HL-60 (cell line): ENCODE results near the gene FAM229A.

Experiments
- DNase-seq, 2 experiments: peaks; one replicate each; pipeline ENCODE4 v3.0.0-alpha.2; 2010 to 2020; ENCODE audit warnings: low read depth in 1 of 2, low spot score in 1 of 2
- H3K27ac ChIP-seq: fragments of 250-450 bp; sonication (Bioruptor Pico); replicated peaks from 2 replicates; pipeline ENCODE4 v1.5.1; 2020; ENCODE audit warnings: mild to moderate bottlenecking, moderate library complexity
- H3K27me3 ChIP-seq: fragments of 250-450 bp; sonication (Bioruptor Pico); 2 replicates; pipeline ENCODE4 v1.5.1; 2021; ENCODE audit warnings: mild to moderate bottlenecking, moderate library complexity; ENCODE audit not compliant: insufficient read depth, poor library complexity, severe bottlenecking
- H3K4me3 ChIP-seq: replicated peaks from 2 replicates; pipeline ENCODE4 v1.5.1; 2011; ENCODE audit warnings: mild to moderate bottlenecking, control low read depth, low read length; ENCODE audit not compliant: insufficient read depth
- GABPA ChIP-seq: IDR thresholded peaks from 2 replicates; pipeline ENCODE4 v1.6.1; 2012; ENCODE audit warnings: low read depth
- POLR2AphosphoS5 ChIP-seq: IDR thresholded peaks from 2 replicates; pipeline ENCODE4 v1.6.1; 2012; ENCODE audit warnings: low read depth
- SPI1 ChIP-seq: IDR thresholded peaks from 2 replicates; pipeline ENCODE4 v1.6.1; 2012; ENCODE audit warnings: low read depth, mild to moderate bottlenecking, borderline replicate concordance
- TF ChIP-seq, protein P1 (sequence below): IDR thresholded peaks from one replicate; pipeline ENCODE4 v1.5.1; 2011; ENCODE audit warnings: low read length, control low read depth, inconsistent platforms; ENCODE audit not compliant: insufficient read depth
- TF ChIP-seq, protein P2 (sequence below): IDR thresholded peaks from 2 replicates; pipeline ENCODE4 v1.6.1; 2012; ENCODE audit warnings: low read depth; ENCODE audit not compliant: insufficient replicate concordance

Gene FAM229A

DNA sequence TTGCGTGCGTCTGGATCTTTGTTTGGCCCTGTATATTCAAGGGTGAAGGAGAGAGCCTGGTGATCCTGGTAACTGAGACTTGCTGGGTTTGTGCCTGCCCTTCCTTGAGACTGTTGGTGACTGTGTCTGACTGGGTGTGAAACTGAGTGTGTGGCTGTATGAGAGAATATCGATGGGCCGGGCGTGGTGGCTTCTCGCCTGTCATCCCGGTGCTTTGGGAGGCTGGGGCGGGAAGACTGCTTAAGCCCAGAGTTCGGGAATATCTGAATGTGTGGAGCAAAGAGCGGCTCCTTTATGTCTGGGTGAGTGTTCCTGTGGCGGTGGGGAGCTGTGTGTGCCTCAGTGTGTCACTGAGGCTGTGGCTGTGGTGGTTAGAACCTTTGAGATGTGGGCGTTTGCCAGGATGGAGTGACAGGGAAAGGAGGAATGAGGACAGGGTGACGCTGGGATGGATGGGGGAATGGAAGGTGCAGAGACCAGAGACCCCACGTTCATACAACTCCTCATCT is 23.6 kb downstream of the FAM229A start:
- no peak for TF ChIP-seq SPI1
- no peak for TF ChIP-seq POLR2AphosphoS5
- no peak for TF ChIP-seq GABPA
- TF ChIP-seq, protein P1, sequence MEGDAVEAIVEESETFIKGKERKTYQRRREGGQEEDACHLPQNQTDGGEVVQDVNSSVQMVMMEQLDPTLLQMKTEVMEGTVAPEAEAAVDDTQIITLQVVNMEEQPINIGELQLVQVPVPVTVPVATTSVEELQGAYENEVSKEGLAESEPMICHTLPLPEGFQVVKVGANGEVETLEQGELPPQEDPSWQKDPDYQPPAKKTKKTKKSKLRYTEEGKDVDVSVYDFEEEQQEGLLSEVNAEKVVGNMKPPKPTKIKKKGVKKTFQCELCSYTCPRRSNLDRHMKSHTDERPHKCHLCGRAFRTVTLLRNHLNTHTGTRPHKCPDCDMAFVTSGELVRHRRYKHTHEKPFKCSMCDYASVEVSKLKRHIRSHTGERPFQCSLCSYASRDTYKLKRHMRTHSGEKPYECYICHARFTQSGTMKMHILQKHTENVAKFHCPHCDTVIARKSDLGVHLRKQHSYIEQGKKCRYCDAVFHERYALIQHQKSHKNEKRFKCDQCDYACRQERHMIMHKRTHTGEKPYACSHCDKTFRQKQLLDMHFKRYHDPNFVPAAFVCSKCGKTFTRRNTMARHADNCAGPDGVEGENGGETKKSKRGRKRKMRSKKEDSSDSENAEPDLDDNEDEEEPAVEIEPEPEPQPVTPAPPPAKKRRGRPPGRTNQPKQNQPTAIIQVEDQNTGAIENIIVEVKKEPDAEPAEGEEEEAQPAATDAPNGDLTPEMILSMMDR = no peak
- TF ChIP-seq, protein P2, sequence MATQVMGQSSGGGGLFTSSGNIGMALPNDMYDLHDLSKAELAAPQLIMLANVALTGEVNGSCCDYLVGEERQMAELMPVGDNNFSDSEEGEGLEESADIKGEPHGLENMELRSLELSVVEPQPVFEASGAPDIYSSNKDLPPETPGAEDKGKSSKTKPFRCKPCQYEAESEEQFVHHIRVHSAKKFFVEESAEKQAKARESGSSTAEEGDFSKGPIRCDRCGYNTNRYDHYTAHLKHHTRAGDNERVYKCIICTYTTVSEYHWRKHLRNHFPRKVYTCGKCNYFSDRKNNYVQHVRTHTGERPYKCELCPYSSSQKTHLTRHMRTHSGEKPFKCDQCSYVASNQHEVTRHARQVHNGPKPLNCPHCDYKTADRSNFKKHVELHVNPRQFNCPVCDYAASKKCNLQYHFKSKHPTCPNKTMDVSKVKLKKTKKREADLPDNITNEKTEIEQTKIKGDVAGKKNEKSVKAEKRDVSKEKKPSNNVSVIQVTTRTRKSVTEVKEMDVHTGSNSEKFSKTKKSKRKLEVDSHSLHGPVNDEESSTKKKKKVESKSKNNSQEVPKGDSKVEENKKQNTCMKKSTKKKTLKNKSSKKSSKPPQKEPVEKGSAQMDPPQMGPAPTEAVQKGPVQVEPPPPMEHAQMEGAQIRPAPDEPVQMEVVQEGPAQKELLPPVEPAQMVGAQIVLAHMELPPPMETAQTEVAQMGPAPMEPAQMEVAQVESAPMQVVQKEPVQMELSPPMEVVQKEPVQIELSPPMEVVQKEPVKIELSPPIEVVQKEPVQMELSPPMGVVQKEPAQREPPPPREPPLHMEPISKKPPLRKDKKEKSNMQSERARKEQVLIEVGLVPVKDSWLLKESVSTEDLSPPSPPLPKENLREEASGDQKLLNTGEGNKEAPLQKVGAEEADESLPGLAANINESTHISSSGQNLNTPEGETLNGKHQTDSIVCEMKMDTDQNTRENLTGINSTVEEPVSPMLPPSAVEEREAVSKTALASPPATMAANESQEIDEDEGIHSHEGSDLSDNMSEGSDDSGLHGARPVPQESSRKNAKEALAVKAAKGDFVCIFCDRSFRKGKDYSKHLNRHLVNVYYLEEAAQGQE = no peak
- DNase-seq = no peak
- no peaks in the 10 kb centered on the region for H3K27me3 ChIP-seq
- no peak overlapping the region for H3K4me3 ChIP-seq
- H3K27ac ChIP-seq = peak overlapping the region; percentile 58; the same call in 1 of the 2 replicates

DNA sequence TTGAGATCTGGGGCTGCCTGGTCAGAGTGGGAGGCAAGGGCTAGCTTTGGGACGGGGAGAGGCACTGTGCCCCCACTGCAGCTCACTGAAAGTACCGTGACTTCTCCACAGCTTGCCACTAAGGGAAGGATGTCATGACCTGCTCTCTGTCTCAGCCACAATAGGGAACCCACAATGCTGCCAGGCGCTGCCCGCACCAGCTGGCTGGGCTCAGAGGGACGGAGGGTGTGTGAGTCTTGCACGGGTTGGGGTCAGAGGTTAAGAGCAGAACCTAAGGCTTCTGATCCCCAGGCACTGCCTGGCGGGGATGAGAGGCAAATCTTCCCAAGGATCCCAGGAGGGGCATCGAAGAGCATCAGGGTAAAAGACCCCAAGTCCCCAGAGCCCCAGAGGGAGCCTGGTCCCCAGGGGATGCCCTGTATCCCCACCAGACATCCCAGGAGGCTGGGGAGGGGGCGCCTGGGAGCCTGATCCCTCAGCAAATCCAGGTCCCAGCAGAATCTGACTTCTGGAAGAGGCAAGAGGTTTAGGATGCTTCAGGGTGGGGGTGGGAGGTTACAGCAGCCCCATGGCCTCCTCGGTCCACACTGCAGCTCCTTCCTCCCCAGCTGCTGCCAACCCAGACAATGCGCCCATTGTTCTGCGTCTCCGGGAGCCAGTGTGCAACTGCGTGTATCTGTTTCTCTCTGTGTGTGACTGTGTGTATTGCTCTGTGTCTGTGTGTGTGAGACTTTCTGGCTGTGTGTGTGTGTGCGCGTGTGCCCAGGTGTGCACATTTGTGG is 24.2 kb downstream of the FAM229A start:
- peak; percentile 86 to 88 for DNase-seq
- no peak overlapping the region for H3K4me3 ChIP-seq
- H3K27ac ChIP-seq = peak overlapping the region; percentile 58
- TF ChIP-seq GABPA (no peak), POLR2AphosphoS5 (peak; percentile 44; the same call in 1 of the 2 replicates), SPI1 (peak; percentile 55; the same call in 1 of the 2 replicates)
- TF ChIP-seq, protein P2 = no peak
- no peaks in the 10 kb centered on the region for H3K27me3 ChIP-seq

DNA sequence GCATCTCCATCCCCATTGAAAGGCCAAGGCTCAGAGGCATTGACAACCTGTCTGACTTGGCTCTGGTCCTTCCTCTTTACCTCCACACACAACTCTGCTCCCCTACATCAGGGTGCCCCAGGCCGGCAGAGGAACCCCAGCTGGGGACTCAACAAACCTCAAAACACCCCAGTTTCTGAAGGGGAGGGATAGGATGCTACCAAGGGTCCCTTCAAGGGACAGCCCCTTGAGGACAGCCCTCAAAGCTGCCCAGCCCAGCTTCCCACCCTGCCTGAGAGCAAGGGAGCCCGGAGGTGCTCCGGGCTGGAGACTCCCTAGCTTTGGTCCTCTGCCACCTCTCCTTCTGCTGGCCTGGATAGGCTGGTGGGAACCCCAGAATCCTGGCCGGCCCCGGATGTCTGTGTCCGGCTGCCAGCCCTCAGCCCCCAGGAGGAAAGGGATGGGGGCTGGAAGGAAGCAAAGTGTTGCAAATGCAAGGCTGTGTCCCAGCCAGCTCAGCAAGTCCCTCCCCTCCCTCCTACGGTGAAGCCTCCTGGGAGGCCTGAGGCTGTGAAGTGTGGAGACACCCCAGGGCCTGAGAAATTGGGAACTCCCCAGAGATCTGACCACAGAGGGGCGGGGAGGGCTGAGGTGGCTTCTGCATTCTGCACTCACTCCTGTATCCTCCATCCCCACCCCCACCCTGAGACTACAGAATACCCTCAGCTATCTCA is 25.2 kb downstream of the FAM229A start:
- Histone ChIP-seq H3K27me3 (no peaks in the 10 kb centered on the region), H3K27ac (peak overlapping the region; percentile 39), H3K4me3 (no peak overlapping the region)
- peak; percentile 82; the same call in 1 of the 2 replicates for TF ChIP-seq SPI1
- no peak for TF ChIP-seq GABPA
- peak; percentile 91 to 97 for DNase-seq

DNA sequence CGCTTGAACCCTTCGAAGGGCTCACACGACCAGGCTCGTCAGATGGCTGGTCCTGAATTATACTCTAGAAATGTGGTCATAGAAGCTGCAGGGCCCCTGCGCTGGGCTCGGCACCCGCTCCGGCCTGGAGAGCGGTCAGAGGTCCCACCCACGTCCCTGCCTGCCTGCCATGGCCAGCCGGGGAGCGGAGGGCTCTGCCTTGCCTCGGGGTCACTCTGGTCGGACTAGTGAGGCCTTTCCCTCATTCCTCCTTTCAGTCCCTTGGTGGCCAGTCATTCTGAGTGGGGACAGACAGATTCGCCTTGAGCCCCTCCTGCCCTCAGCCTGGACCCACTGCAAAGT is 25.7 kb downstream of the FAM229A start:
- H3K27me3 ChIP-seq = no peaks in the 10 kb centered on the region
- TF ChIP-seq GABPA (no peak), POLR2AphosphoS5 (no peak), SPI1 (no peak)
- TF ChIP-seq, protein P1 = no peak
- TF ChIP-seq, protein P2 = no peak
- no peak for DNase-seq
- H3K4me3 ChIP-seq = no peak overlapping the region
- no peak overlapping the region for H3K27ac ChIP-seq
